Panc1 (cell line): ENCODE results near the gene PXT1. TPM values are rescaled to one million over a fixed set of nuclear protein-coding genes. Genes with fewer than 3 reads are reported as not detected.

Source experiments
- ATAC-seq: fragments of 200-7000 bp; cut with Tn5 transposase; 2 replicates; pipeline ENCODE4 v1.9.1; 2020; ENCODE audit warnings: mild to moderate bottlenecking, moderate library complexity
- BruUV-seq: library from RNA; stranded (reverse); fragments of 400-500 nt; replicated peaks from 2 replicates; lab custom pipeline; 2021; lab: Mats Ljungman, UMichigan
- CTCF ChIA-PET: fragments of 300-600 bp; sonication (Branson Sonifier 250); formaldehyde crosslinking; loops from one replicate; lab custom pipeline; 2022; ENCODE audit warnings: antibody characterized with exemption; lab: Charles Lee
- POLR2A ChIA-PET: fragments of 300-600 bp; sonication (Branson Sonifier 250); formaldehyde crosslinking; loops from one replicate; lab custom pipeline; 2022; ENCODE audit warnings: antibody characterized with exemption; lab: Charles Lee
- DNase-seq: peaks from one replicate; pipeline ENCODE4 v3.0.0-alpha.2; 2010; ENCODE audit warnings: low read depth, low spot score
- H3K27ac ChIP-seq: 2 replicates; pipeline ENCODE4 v1.5.1; 2011; ENCODE audit warnings: mild to moderate bottlenecking, low read length, inconsistent platforms
- H3K27me3 ChIP-seq: fragments of 200-500 bp; sonication (Bioruptor generic); 2 replicates; pipeline ENCODE4 v1.6.0; 2014; ENCODE audit warnings: low read length, inconsistent platforms; ENCODE audit not compliant: control insufficient read depth, insufficient read depth
- H3K36me3 ChIP-seq: fragments of 200-500 bp; sonication (Bioruptor generic); 2 replicates; pipeline ENCODE4 v1.5.1; 2014; ENCODE audit warnings: inconsistent platforms, mild to moderate bottlenecking, low read length, moderate library complexity; ENCODE audit not compliant: control insufficient read depth, insufficient read depth
- H3K4me1 ChIP-seq: 2 replicates; pipeline ENCODE4 v1.5.1; 2011; ENCODE audit warnings: inconsistent platforms, mild to moderate bottlenecking, low read length, moderate library complexity; ENCODE audit not compliant: control insufficient read depth, insufficient read depth
- H3K4me3 ChIP-seq, 2 experiments: 2 replicates each; pipeline ENCODE4 v1.5.1; 2011 to 2012; ENCODE audit warnings: low read depth in 2 of 2, low read length in 2 of 2, mild to moderate bottlenecking in 2 of 2, inconsistent platforms in 1 of 2, moderate library complexity in 1 of 2
- H3K9me3 ChIP-seq: fragments of 200-500 bp; sonication (Bioruptor generic); 2 replicates; pipeline ENCODE4 v1.5.1; 2014; ENCODE audit warnings: low read depth, mild to moderate bottlenecking, inconsistent platforms, low read length, moderate library complexity; ENCODE audit not compliant: control insufficient read depth, insufficient read depth
- CTCF ChIP-seq: fragments of 450-650 bp; IDR thresholded peaks from 2 replicates; pipeline ENCODE4 v1.5.1; 2017; ENCODE audit warnings: mild to moderate bottlenecking
- POLR2AphosphoS5 ChIP-seq: IDR thresholded peaks from 2 replicates; pipeline ENCODE4 v1.6.1; 2012; ENCODE audit warnings: mild to moderate bottlenecking, low read depth, low read length, moderate library complexity
- REST ChIP-seq, 2 experiments: IDR thresholded peaks; 2 replicates each; pipeline ENCODE4 v1.6.1; 2011 to 2012; ENCODE audit warnings: low read depth in 2 of 2, control low read depth in 1 of 2, low read length in 1 of 2, mild to moderate bottlenecking in 1 of 2, moderate library complexity in 1 of 2; ENCODE audit not compliant: insufficient read depth in 1 of 2
- SIN3A ChIP-seq: IDR thresholded peaks from 2 replicates; pipeline ENCODE4 v1.6.1; 2012; ENCODE audit warnings: low read depth, mild to moderate bottlenecking, low read length, moderate library complexity, borderline replicate concordance; ENCODE audit not compliant: insufficient read depth
- TCF7L2 ChIP-seq: IDR thresholded peaks from 2 replicates; pipeline ENCODE4 v1.6.1; 2011; ENCODE audit warnings: mild to moderate bottlenecking, low read depth, low read length, inconsistent platforms
- in situ Hi-C: cut with HindIII; loops from 2 replicates; pipeline ENCODE4 v1.10.0; 2016; ENCODE audit warnings: low sequenced_read_pairs, low pct_unique_long_range_greater_than_20kb
- intact Hi-C: fragments of 100-400 bp; cut with micrococcal nuclease; formaldehyde crosslinking; loops from one replicate; pipeline ENCODE4 v1.10.0; 2022; ENCODE audit not compliant: unreplicated experiment
- total RNA-seq: library from RNA; stranded (reverse); gene quantifications from one replicate; pipeline ENCODE4 v1.2.1, GENCODE V29; 2021; ENCODE audit not compliant: unreplicated experiment

The PXT1 gene
- total RNA-seq, 1 experiment from 2014 or later = not detected

GRCh38 chr6:36375644-36376155 lies 67.0 kb downstream of the PXT1 start:
- Histone ChIP-seq H3K4me3 (no peak overlapping the region), H3K27me3 (no peaks in the 10 kb centered on the region), H3K9me3 (no peaks in the 10 kb centered on the region), H3K4me1 (no peaks in the 10 kb centered on the region), H3K27ac (no peak overlapping the region), H3K36me3 (no peaks in the 10 kb centered on the region)
- ChIA-PET POLR2A (no interaction called here), CTCF (interaction anchor here (0.6 kb wide), 1 partner anchor 204 kb away, joined by 3 read pairs; no protein-coding TSS in a partner anchor)
- ATAC-seq (no peak), DNase-seq (no peak)
- in situ Hi-C loops (no loop called here), intact Hi-C loops (no loop called here)
- TF ChIP-seq POLR2AphosphoS5 (no peak), REST (IDR thresholded peaks at IDR 0.05; ENCODE audit: insufficient read depth in 1 of 2, low read depth in 2 of 2, low read length in 1 of 2) (no peak)
- BruUV-seq = no TSS peak

GRCh38 chr6:36374972-36375371 lies 67.7 kb downstream of the PXT1 start:
- DNase-seq (no peak), ATAC-seq (no peak)
- Histone ChIP-seq H3K9me3 (no peaks in the 10 kb centered on the region), H3K4me3 (no peak overlapping the region), H3K27me3 (no peaks in the 10 kb centered on the region), H3K27ac (no peak overlapping the region), H3K36me3 (no peaks in the 10 kb centered on the region), H3K4me1 (no peaks in the 10 kb centered on the region)
- POLR2A ChIA-PET = no interaction called here
- intact Hi-C loops = no loop called here
- no TSS peak for BruUV-seq
- no peak for TF ChIP-seq CTCF
- no peak for TF ChIP-seq POLR2AphosphoS5
- TF ChIP-seq REST (IDR thresholded peaks at IDR 0.05; ENCODE audit: insufficient read depth in 1 of 2, low read depth in 2 of 2, low read length in 1 of 2) = no peak
- no peak for TF ChIP-seq SIN3A
- no peak for TF ChIP-seq TCF7L2
- CTCF ChIA-PET = interaction anchor here (0.6 kb wide), 2 partner anchors 91 to 204 kb away, joined by 3 read pairs; no protein-coding TSS in a partner anchor
- in situ Hi-C loops = no loop called here
